Measurements from ENCODE around the gene PCDH15.

PCDH15 gene

DNA sequence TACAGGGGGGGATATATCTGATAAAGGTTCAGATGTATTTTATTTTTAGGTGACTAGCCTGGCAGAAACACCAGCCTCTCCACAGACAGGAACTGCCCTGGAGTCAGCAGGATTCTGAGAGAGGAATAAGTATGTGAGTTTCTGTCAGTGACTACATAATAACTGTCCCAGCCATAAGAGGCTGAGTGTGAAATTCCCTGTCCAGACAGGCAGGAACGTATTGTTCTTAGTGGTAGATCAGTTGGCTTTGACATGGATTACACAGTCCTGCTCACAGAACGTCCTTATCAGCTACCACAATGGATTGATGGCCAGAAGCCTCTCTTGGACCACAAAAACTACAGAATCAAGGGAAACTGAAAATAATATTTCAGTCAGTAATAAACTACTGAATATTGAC, 709.8 kb downstream of the PCDH15 start:
- H3K4me1 ChIP-seq (ENCODE audit: control insufficient read depth, insufficient read depth, low read length), result no peaks in the 10 kb centered on the region
- no peaks in the 10 kb centered on the region for H3K36me3 ChIP-seq (ENCODE audit: control insufficient read depth in 2 of 2, insufficient read depth in 2 of 2, low read length in 2 of 2)
- H3K9ac ChIP-seq (ENCODE audit: low read length in 2 of 2), result no peak overlapping the region
- no peak overlapping the region for H3K27ac ChIP-seq (ENCODE audit: low read length)
- H3K4me3 ChIP-seq (ENCODE audit: low read length in 2 of 2), result no peak overlapping the region
- no peaks in the 10 kb centered on the region for H3K27me3 ChIP-seq (ENCODE audit: control insufficient read depth in 1 of 2, insufficient read depth in 2 of 2, low read length in 2 of 2)
- no peaks in the 10 kb centered on the region for H3K9me3 ChIP-seq (ENCODE audit: control insufficient read depth in 2 of 2, low read length in 2 of 2)

- no peak overlapping the region for H3K27ac ChIP-seq (ENCODE audit: low read length)
- H3K4me3 ChIP-seq (ENCODE audit: low read length in 2 of 2), result no peak overlapping the region
- H3K27me3 ChIP-seq (ENCODE audit: control insufficient read depth in 1 of 2, insufficient read depth in 2 of 2, low read length in 2 of 2), result no peaks in the 10 kb centered on the region
Observed at GRCh38 chr10:54081950-54082349, 719.1 kb downstream of the PCDH15 start.

DNA sequence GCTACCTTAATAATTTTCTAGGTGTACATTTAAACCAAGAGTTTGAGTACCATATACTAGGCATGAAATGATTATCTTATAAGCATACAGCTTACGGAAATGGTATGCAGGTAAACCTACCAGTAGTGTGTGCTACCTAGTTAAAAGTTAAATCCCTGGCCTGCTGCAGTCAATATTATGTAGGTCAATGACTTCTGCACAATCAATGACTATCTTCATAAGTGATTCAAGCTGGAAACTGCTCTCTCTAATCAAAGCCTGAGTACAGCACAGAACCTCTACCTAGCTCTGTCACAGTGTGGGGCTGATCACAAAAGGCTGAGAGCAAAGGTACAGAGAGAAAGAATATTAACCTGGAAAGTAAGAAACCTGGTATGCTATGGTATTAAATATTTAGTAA, 733.7 kb downstream of the PCDH15 start:
- Histone ChIP-seq H3K4me1 (ENCODE audit: control insufficient read depth, insufficient read depth, low read length) (no peaks in the 10 kb centered on the region), H3K9ac (ENCODE audit: low read length in 2 of 2) (no peak overlapping the region), H3K9me3 (ENCODE audit: control insufficient read depth in 2 of 2, low read length in 2 of 2) (no peaks in the 10 kb centered on the region)

More at GRCh38 chr10:54081950-54082349, 719.1 kb downstream of the PCDH15 start:
- Histone ChIP-seq H3K9me3 (ENCODE audit: control insufficient read depth in 2 of 2, low read length in 2 of 2) (no peaks in the 10 kb centered on the region), H3K4me1 (ENCODE audit: control insufficient read depth, insufficient read depth, low read length) (no peaks in the 10 kb centered on the region), H3K36me3 (ENCODE audit: control insufficient read depth in 2 of 2, insufficient read depth in 2 of 2, low read length in 2 of 2) (no peaks in the 10 kb centered on the region), H3K9ac (ENCODE audit: low read length in 2 of 2) (no peak overlapping the region)

DNA sequence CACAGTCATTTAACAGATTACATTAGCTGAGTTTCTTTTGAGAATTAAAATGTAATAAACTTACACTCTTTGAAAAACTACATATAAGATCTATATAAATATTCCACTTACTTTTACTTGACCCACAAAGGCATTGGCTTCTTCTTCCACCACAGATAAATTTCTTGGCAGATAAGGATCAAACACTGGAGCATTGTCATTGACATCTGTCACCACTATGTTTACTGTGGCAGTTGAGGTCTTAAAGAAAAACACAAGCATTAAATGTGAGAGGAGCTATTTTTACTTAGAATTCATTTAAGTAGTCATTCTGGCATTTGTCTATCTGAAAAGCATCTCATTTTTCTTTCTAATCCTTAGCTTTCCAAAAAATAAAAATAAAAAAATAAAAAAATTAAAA, 734.4 kb downstream of the PCDH15 start:
- no peak overlapping the region for H3K9ac ChIP-seq (ENCODE audit: low read length in 2 of 2)
- no peaks in the 10 kb centered on the region for H3K9me3 ChIP-seq (ENCODE audit: control insufficient read depth in 2 of 2, low read length in 2 of 2)
- H3K36me3 ChIP-seq (ENCODE audit: control insufficient read depth in 2 of 2, insufficient read depth in 2 of 2, low read length in 2 of 2), result no peaks in the 10 kb centered on the region
- H3K4me3 ChIP-seq (ENCODE audit: low read length in 2 of 2), result no peak overlapping the region
- no peak overlapping the region for H3K27ac ChIP-seq (ENCODE audit: low read length)
- no peaks in the 10 kb centered on the region for H3K27me3 ChIP-seq (ENCODE audit: control insufficient read depth in 1 of 2, insufficient read depth in 2 of 2, low read length in 2 of 2)
- H3K4me1 ChIP-seq (ENCODE audit: control insufficient read depth, insufficient read depth, low read length), result no peaks in the 10 kb centered on the region

More for the DNA sequence above, 733.7 kb downstream of the PCDH15 start:
- Histone ChIP-seq H3K27ac (ENCODE audit: low read length) (no peak overlapping the region), H3K27me3 (ENCODE audit: control insufficient read depth in 1 of 2, insufficient read depth in 2 of 2, low read length in 2 of 2) (no peaks in the 10 kb centered on the region), H3K36me3 (ENCODE audit: control insufficient read depth in 2 of 2, insufficient read depth in 2 of 2, low read length in 2 of 2) (no peaks in the 10 kb centered on the region), H3K4me3 (ENCODE audit: low read length in 2 of 2) (no peak overlapping the region)

DNA sequence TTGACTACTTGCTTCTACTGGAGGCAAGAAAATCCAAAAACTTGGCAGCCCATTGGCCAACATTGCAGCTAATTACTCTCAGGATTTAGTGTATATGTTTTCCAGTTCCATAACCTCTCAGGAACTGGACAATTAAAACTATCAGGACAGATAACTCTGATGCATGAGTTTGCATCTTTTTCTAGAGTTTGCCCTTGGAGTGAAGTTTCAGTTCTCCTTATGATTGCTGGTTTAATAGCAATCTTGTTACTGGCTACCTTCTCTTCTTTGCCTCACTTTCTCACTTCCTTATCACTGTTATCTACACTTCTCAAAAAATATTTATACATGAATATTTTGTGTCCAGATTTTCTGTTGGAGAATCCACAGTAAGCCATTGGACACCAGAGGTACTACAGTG, 735.9 kb downstream of the PCDH15 start:
- H3K4me3 ChIP-seq (ENCODE audit: low read length in 2 of 2), result no peak overlapping the region
- no peaks in the 10 kb centered on the region for H3K4me1 ChIP-seq (ENCODE audit: control insufficient read depth, insufficient read depth, low read length)
- no peaks in the 10 kb centered on the region for H3K27me3 ChIP-seq (ENCODE audit: control insufficient read depth in 1 of 2, insufficient read depth in 2 of 2, low read length in 2 of 2)
- H3K27ac ChIP-seq (ENCODE audit: low read length), result no peak overlapping the region
- no peaks in the 10 kb centered on the region for H3K36me3 ChIP-seq (ENCODE audit: control insufficient read depth in 2 of 2, insufficient read depth in 2 of 2, low read length in 2 of 2)
- H3K9me3 ChIP-seq (ENCODE audit: control insufficient read depth in 2 of 2, low read length in 2 of 2), result no peaks in the 10 kb centered on the region
- H3K9ac ChIP-seq (ENCODE audit: low read length in 2 of 2), result no peak overlapping the region

DNA sequence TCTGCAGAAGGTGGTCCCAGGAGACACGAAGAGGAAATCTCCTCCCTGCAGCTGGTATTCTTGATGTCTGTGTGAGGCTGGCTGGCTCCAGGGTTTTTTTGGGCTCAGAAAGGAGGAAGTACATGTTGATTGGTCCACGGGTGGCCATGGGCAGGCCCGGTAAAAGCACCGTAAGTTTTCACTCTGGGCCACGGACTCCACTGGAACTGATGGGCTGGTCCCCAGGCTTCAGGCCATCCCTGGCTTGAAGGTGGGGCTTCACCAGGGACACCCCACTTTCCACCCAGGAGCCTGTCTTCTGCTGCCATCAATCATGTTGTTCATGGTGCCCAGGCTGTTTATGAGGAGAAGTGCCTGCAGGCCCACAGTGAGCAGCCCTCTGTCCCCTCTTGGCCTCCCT, 736.8 kb downstream of the PCDH15 start:
- Histone ChIP-seq H3K4me1 (ENCODE audit: control insufficient read depth, insufficient read depth, low read length) (no peaks in the 10 kb centered on the region), H3K4me3 (ENCODE audit: low read length in 2 of 2) (no peak overlapping the region), H3K9me3 (ENCODE audit: control insufficient read depth in 2 of 2, low read length in 2 of 2) (no peaks in the 10 kb centered on the region), H3K27ac (ENCODE audit: low read length) (no peak overlapping the region), H3K36me3 (ENCODE audit: control insufficient read depth in 2 of 2, insufficient read depth in 2 of 2, low read length in 2 of 2) (no peaks in the 10 kb centered on the region), H3K27me3 (ENCODE audit: control insufficient read depth in 1 of 2, insufficient read depth in 2 of 2, low read length in 2 of 2) (no peaks in the 10 kb centered on the region), H3K9ac (ENCODE audit: low read length in 2 of 2) (no peak overlapping the region)

- no peak overlapping the region for H3K9ac ChIP-seq (ENCODE audit: low read length in 2 of 2)
- H3K4me3 ChIP-seq (ENCODE audit: low read length in 2 of 2), result no peak overlapping the region
- no peak overlapping the region for H3K27ac ChIP-seq (ENCODE audit: low read length)
- no peaks in the 10 kb centered on the region for H3K4me1 ChIP-seq (ENCODE audit: control insufficient read depth, insufficient read depth, low read length)
- H3K27me3 ChIP-seq (ENCODE audit: control insufficient read depth in 1 of 2, insufficient read depth in 2 of 2, low read length in 2 of 2), result no peaks in the 10 kb centered on the region
- no peaks in the 10 kb centered on the region for H3K9me3 ChIP-seq (ENCODE audit: control insufficient read depth in 2 of 2, low read length in 2 of 2)
- H3K36me3 ChIP-seq (ENCODE audit: control insufficient read depth in 2 of 2, insufficient read depth in 2 of 2, low read length in 2 of 2), result no peaks in the 10 kb centered on the region
Observed at GRCh38 chr10:54063514-54063913, 737.5 kb downstream of the PCDH15 start.

GRCh38 chr10:54060572-54060971, 740.5 kb downstream of the PCDH15 start:
- no peaks in the 10 kb centered on the region for H3K27me3 ChIP-seq (ENCODE audit: control insufficient read depth in 1 of 2, insufficient read depth in 2 of 2, low read length in 2 of 2)
- no peak overlapping the region for H3K27ac ChIP-seq (ENCODE audit: low read length)

DNA sequence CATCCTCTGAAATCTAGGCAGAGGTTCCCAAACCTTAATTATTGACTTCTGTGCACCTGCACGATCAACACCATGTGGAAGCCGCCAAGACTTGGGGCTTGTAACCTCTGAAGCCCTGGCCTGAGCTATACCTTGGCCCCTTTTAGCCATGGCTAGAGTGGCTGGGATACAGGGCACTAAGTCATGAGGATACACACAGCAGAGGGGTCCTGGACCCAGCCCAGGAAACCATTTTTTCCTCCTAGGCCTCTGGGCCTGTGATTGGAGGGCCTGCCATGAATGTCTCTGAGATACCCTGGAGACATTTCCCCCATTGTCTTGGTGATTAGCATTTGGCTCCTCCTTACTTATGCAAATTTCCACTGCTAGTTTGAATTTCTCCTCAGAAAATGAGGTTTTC, 743.7 kb downstream of the PCDH15 start:
- no peak overlapping the region for H3K9ac ChIP-seq (ENCODE audit: low read length in 2 of 2)
- no peaks in the 10 kb centered on the region for H3K27me3 ChIP-seq (ENCODE audit: control insufficient read depth in 1 of 2, insufficient read depth in 2 of 2, low read length in 2 of 2)
- H3K9me3 ChIP-seq (ENCODE audit: control insufficient read depth in 2 of 2, low read length in 2 of 2), result no peaks in the 10 kb centered on the region
- no peaks in the 10 kb centered on the region for H3K36me3 ChIP-seq (ENCODE audit: control insufficient read depth in 2 of 2, insufficient read depth in 2 of 2, low read length in 2 of 2)
- H3K27ac ChIP-seq (ENCODE audit: low read length), result no peak overlapping the region
- H3K4me3 ChIP-seq (ENCODE audit: low read length in 2 of 2), result no peak overlapping the region
- H3K4me1 ChIP-seq (ENCODE audit: control insufficient read depth, insufficient read depth, low read length), result no peaks in the 10 kb centered on the region

More at GRCh38 chr10:54060572-54060971, 740.5 kb downstream of the PCDH15 start:
- H3K4me1 ChIP-seq (ENCODE audit: control insufficient read depth, insufficient read depth, low read length), result no peaks in the 10 kb centered on the region
- no peaks in the 10 kb centered on the region for H3K36me3 ChIP-seq (ENCODE audit: control insufficient read depth in 2 of 2, insufficient read depth in 2 of 2, low read length in 2 of 2)
- no peak overlapping the region for H3K9ac ChIP-seq (ENCODE audit: low read length in 2 of 2)
- H3K4me3 ChIP-seq (ENCODE audit: low read length in 2 of 2), result no peak overlapping the region
- no peaks in the 10 kb centered on the region for H3K9me3 ChIP-seq (ENCODE audit: control insufficient read depth in 2 of 2, low read length in 2 of 2)

GRCh38 chr10:54026340-54026739, 774.7 kb downstream of the PCDH15 start:
- Histone ChIP-seq H3K36me3 (ENCODE audit: control insufficient read depth in 2 of 2, insufficient read depth in 2 of 2, low read length in 2 of 2) (no peaks in the 10 kb centered on the region), H3K9ac (ENCODE audit: low read length in 2 of 2) (no peak overlapping the region), H3K27ac (ENCODE audit: low read length) (no peak overlapping the region), H3K4me1 (ENCODE audit: control insufficient read depth, insufficient read depth, low read length) (no peaks in the 10 kb centered on the region), H3K9me3 (ENCODE audit: control insufficient read depth in 2 of 2, low read length in 2 of 2) (no peaks in the 10 kb centered on the region), H3K4me3 (ENCODE audit: low read length in 2 of 2) (no peak overlapping the region), H3K27me3 (ENCODE audit: control insufficient read depth in 1 of 2, insufficient read depth in 2 of 2, low read length in 2 of 2) (no peaks in the 10 kb centered on the region)

- Histone ChIP-seq H3K4me1 (ENCODE audit: control insufficient read depth, insufficient read depth, low read length) (no peaks in the 10 kb centered on the region), H3K4me3 (ENCODE audit: low read length in 2 of 2) (no peak overlapping the region), H3K27me3 (ENCODE audit: control insufficient read depth in 1 of 2, insufficient read depth in 2 of 2, low read length in 2 of 2) (no peaks in the 10 kb centered on the region), H3K9me3 (ENCODE audit: control insufficient read depth in 2 of 2, low read length in 2 of 2) (no peaks in the 10 kb centered on the region), H3K9ac (ENCODE audit: low read length in 2 of 2) (no peak overlapping the region), H3K36me3 (ENCODE audit: control insufficient read depth in 2 of 2, insufficient read depth in 2 of 2, low read length in 2 of 2) (no peaks in the 10 kb centered on the region), H3K27ac (ENCODE audit: low read length) (no peak overlapping the region)
Observed at GRCh38 chr10:54011117-54011516, 789.9 kb downstream of the PCDH15 start.

Data from stomach smooth muscle (tissue), 2 donors.